Small intestine (tissue), 7 donors: Measurements from ENCODE around the gene TRRAP. TPM values are rescaled to one million over a fixed set of nuclear protein-coding genes. Genes with fewer than 3 reads are reported as not detected.

ENCODE experiments used
- DNase-seq, 2 donors: peaks; one replicate each; pipeline versions ENCODE4 v3.0.0 to v3.0.0-alpha.2; 2013
- FAIRE-seq: peaks from 2 replicates; lab custom pipeline; 2012; peaks lifted over from hg19 to GRCh38; lab: Jason Lieb, UNC
- H3K27ac ChIP-seq, 3 donors: one replicate each; pipeline ENCODE4 v1.5.1; 2013; ENCODE audit warnings: low read length in 2 of 3, mild to moderate bottlenecking in 2 of 3, control low read depth in 1 of 3, inconsistent platforms in 1 of 3, low read depth in 1 of 3, moderate library complexity in 1 of 3
- H3K27me3 ChIP-seq, 3 donors: one replicate each; pipeline ENCODE4 v1.6.1; 2013; ENCODE audit warnings: low read length in 3 of 3, inconsistent platforms in 1 of 3; ENCODE audit not compliant: control insufficient read depth in 3 of 3, insufficient read depth in 3 of 3
- H3K36me3 ChIP-seq, 3 donors: one replicate each; pipeline ENCODE4 v1.6.1; 2013; ENCODE audit warnings: low read length in 3 of 3, inconsistent platforms in 1 of 3, low read depth in 1 of 3, mild to moderate bottlenecking in 1 of 3, moderate library complexity in 1 of 3; ENCODE audit not compliant: control insufficient read depth in 3 of 3, insufficient read depth in 2 of 3
- H3K4me1 ChIP-seq, 3 donors: one replicate each; pipeline ENCODE4 v1.6.1; 2013; ENCODE audit warnings: low read length in 2 of 3, inconsistent platforms in 1 of 3, low read depth in 1 of 3, mild to moderate bottlenecking in 1 of 3, moderate library complexity in 1 of 3; ENCODE audit not compliant: control insufficient read depth in 3 of 3, insufficient read depth in 2 of 3
- H3K4me3 ChIP-seq, 3 donors: one replicate each; pipeline ENCODE4 v1.5.1; 2013; ENCODE audit warnings: low read length in 3 of 3, control low read depth in 1 of 3, inconsistent platforms in 1 of 3, low read depth in 1 of 3, mild to moderate bottlenecking in 1 of 3, moderate library complexity in 1 of 3
- H3K9me3 ChIP-seq, 2 donors: one replicate each; pipeline ENCODE4 v1.6.1; 2013; ENCODE audit warnings: low read depth in 1 of 2, low read length in 1 of 2; ENCODE audit not compliant: control insufficient read depth in 2 of 2, insufficient read depth in 1 of 2
- WGBS, 3 donors: extraction: QIAGEN DNeasy Blood & Tissue Kit; methylation state at CpG; one replicate each; pipeline ENCODE4 v1.1.7; 2013; 5-methylcytosine and 5-hydroxymethylcytosine counted together
- polyA plus RNA-seq, 4 donors: library from polyadenylated mRNA; stranded (reverse) in 3 of 4; unstranded in 1 of 4; fragments of 200-250 nt in 3 of 4; fragments of 120-200 nt in 1 of 4; gene quantifications; one replicate each; pipeline versions ENCODE4 v1.2.1 to v1.2.3, GENCODE V29; 2013
- donor health status: healthy with polysubstance abuse.
- donor health status: control.
- donor health status: control.
- donor health status: Bipolar disorder and iron deficiency.
- donor health status: healthy.

The TRRAP gene
- polyA plus RNA-seq, 4 donors = 5.4 to 26.0 (median 10.1) TPM

DNA sequence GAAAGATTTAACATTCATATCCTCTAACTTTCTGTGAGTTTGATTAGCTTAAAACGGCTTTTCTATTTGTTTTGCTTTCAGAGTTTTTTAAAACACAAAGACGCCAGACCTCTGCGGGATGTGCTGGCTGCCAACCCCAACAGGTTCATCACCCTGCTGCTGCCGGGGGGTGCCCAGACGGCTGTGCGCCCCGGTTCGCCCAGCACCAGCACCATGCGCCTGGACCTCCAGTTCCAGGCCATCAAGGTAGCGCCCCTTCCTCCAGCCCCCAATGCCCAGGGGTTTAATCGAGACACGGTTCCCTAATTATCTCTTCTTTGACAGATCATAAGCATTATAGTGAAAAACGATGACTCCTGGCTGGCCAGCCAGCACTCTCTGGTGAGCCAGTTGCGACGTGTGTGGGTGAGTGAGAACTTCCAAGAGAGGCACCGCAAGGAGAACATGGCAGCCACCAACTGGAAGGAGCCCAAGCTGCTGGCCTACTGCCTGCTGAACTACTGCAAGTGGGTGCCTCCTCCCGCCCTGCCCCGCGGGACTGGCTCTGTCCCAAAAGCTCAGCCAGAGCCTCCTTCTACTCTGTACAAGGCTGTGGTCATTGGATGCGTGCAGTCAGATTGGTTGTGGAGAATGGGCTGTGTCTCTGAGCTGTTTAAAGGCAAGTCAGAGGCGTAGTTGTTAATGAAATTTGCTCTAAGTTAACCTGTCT lies 71.2 kb downstream of the TRRAP start:
- WGBS, 3 donors = 96 to 97% (median 97%) methylated on average over 21 of the region's 21 CpGs
- Histone ChIP-seq H3K9me3 (no peaks in the 10 kb centered on the region), H3K4me1 (no peaks in the 10 kb centered on the region), H3K27me3 (no peaks in the 10 kb centered on the region), H3K27ac (no peak overlapping the region), H3K36me3 (peaks cover 27 to 75% (median 37%) of the 10 kb centered on the region in 3 donors), H3K4me3 (no peak overlapping the region)
- FAIRE-seq (no peak), DNase-seq (no peak)

DNA sequence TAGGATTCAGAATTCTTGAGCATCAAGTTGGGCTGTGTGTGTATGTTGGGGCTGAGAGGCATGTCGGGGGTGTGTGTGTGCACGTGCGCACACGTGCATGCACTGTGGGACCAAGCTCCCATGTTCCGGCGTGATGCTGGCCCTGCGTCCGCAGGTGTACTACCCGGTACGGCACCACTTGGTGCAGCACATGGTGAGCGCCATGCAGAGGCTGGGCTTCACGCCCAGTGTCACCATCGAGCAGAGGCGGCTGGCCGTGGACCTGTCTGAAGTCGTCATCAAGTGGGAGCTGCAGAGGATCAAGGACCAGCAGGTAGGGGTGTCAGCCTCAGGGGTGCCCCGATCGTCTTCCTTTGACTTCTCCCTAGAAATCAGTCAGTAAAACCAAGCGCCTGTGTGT lies 77.7 kb downstream of the TRRAP start:
- no peak overlapping the region for H3K4me3 ChIP-seq
- H3K4me1 ChIP-seq = no peaks in the 10 kb centered on the region
- no peak for DNase-seq
- no peaks in the 10 kb centered on the region for H3K27me3 ChIP-seq
- no peak overlapping the region for H3K27ac ChIP-seq
- 96 to 97% (median 96%) methylated on average over 19 of the region's 19 CpGs for WGBS, 3 donors
- FAIRE-seq = no peak
- no peaks in the 10 kb centered on the region for H3K9me3 ChIP-seq
- peaks cover 28 to 74% (median 30%) of the 10 kb centered on the region in 3 donors for H3K36me3 ChIP-seq

DNA sequence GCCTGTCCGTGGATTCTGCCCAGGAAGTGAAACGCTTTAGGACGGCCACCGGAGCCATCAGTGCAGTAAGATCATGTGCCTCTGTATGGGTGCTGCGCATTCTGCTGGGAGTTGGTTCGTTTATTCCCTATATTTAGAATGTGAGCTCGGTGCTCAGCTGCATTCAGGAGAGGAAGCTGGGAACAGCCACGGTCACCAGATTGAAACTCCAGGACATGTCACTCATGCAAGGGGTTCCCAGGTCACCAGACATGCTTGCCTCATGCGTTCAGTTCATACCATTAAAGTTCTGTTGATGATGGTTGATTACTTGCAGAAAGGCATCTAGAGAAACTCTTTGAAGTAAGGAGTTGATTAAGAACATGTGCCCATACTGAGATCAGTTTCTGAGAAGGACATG lies 78.1 kb downstream of the TRRAP start:
- 88 to 94% (median 93%) methylated on average over 9 of the region's 9 CpGs for WGBS, 3 donors
- H3K4me1 ChIP-seq = no peaks in the 10 kb centered on the region
- FAIRE-seq = no peak

DNA sequence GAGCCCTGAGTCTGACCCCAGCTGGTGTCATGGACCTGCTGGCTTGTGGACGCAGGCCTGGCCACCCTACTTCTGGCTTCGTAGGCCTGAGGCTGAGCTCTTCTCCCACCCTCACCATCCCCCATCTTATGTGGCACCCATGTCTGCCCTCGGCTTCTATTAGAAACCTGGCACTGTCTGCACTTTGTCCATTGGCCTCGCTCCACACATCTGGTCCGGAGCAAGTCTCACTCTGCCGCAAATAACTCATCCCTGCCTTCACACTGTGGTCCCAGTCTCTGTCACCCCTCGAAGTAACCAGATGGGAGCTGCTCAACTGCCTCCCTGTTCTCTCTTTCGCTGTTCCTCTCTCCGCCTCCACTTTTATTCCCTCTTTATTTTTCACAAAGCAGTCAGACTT lies 78.6 kb downstream of the TRRAP start:
- WGBS, 3 donors = 91 to 97% (median 95%) methylated on average over 9 of the region's 9 CpGs
- H3K27ac ChIP-seq = no peak overlapping the region

More for the DNA sequence above, 78.1 kb downstream of the TRRAP start:
- DNase-seq = no peak
- no peaks in the 10 kb centered on the region for H3K9me3 ChIP-seq
- peaks cover 29 to 76% (median 30%) of the 10 kb centered on the region in 3 donors for H3K36me3 ChIP-seq
- H3K27ac ChIP-seq = no peak overlapping the region
- no peaks in the 10 kb centered on the region for H3K27me3 ChIP-seq
- no peak overlapping the region for H3K4me3 ChIP-seq

DNA sequence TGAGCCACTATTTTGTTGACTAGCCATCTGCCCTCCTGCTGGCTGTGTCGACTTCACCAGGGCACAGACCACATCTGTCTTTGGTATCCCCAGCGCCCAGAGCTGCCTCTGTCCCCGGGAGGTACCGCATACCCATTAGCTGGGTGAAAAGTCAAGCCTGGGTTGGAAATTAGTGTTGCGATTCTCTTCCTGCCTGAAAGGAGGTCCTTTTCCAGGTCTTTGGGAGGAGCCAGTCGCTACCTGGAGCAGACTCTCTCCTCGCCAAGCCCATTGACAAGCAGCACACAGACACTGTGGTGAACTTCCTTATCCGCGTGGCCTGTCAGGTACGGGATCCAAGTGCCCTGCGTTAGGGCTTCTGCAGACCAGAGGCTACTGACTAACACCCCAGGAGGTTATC lies 79.4 kb downstream of the TRRAP start:
- WGBS, 3 donors = 94 to 95% (median 94%) methylated on average over 11 of the region's 11 CpGs
- H3K36me3 ChIP-seq = peaks cover 31 to 79% (median 33%) of the 10 kb centered on the region in 3 donors
- no peak overlapping the region for H3K4me3 ChIP-seq
- DNase-seq (no peak), FAIRE-seq (no peak)
- H3K4me1 ChIP-seq = no peaks in the 10 kb centered on the region
- no peak overlapping the region for H3K27ac ChIP-seq
- H3K27me3 ChIP-seq = no peaks in the 10 kb centered on the region
- H3K9me3 ChIP-seq = no peaks in the 10 kb centered on the region

More for the DNA sequence above, 78.6 kb downstream of the TRRAP start:
- Histone ChIP-seq H3K4me1 (no peaks in the 10 kb centered on the region), H3K27me3 (no peaks in the 10 kb centered on the region), H3K9me3 (no peaks in the 10 kb centered on the region), H3K4me3 (no peak overlapping the region), H3K36me3 (peaks cover 27 to 74% (median 30%) of the 10 kb centered on the region in 3 donors)
- no peak for FAIRE-seq
- no peak for DNase-seq

DNA sequence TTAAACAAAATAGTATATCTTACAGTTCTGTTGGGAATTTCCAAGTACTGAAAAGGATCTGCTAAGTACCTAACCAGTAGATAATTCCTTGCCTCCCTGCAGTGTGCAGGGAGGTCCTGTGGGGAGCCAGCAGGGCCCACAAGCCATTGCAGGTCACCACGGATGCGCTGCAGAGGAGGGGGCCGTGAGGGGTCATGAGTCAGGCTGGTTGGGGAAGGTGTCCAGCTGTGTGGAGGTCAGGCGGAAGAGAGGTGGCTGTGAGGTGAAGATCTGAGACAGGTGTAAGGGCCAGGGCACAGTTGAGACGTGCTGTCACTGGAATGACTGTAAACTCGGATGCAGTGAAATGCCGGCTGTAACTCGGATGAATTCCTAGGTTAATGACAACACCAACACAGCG lies 80.6 kb downstream of the TRRAP start:
- Histone ChIP-seq H3K9me3 (no peaks in the 10 kb centered on the region), H3K4me3 (no peak overlapping the region), H3K27ac (no peak overlapping the region), H3K27me3 (no peaks in the 10 kb centered on the region), H3K36me3 (peaks cover 29 to 74% (median 34%) of the 10 kb centered on the region in 3 donors), H3K4me1 (no peaks in the 10 kb centered on the region)
- FAIRE-seq = no peak
- 92 to 95% (median 93%) methylated on average over 9 of the region's 9 CpGs for whole genome bisulfite sequencing, 3 donors
- no peak for DNase-seq

DNA sequence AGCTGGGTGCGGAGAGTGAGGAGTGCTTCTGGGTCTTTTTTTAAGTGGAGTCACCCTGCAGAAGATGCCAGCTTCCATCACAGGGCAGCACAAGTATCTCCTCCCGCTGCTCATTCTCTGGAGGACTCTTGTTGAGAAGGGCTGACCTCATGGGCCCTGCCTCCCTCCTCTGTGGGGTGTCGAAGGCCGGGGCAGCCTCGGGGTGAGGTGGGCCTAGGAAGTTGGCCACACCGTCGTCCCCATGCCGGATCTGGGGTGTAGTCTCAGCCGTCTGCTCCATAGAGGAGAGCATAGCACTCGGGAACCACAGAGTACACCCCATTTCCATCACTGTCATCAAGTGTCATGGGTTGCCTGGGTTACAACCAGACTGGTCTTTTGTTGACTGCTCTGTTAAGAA lies 85.0 kb downstream of the TRRAP start:
- Histone ChIP-seq H3K27me3 (no peaks in the 10 kb centered on the region), H3K27ac (no peak overlapping the region), H3K9me3 (no peaks in the 10 kb centered on the region), H3K4me3 (no peak overlapping the region), H3K36me3 (peaks cover 14 to 68% (median 19%) of the 10 kb centered on the region in 3 donors), H3K4me1 (peaks cover 0 to 2% (median 0%) of the 10 kb centered on the region in 3 donors)
- 92 to 95% (median 94%) methylated on average over 10 of the region's 10 CpGs for WGBS, 3 donors
- DNase-seq = no peak
- no peak for FAIRE-seq

DNA sequence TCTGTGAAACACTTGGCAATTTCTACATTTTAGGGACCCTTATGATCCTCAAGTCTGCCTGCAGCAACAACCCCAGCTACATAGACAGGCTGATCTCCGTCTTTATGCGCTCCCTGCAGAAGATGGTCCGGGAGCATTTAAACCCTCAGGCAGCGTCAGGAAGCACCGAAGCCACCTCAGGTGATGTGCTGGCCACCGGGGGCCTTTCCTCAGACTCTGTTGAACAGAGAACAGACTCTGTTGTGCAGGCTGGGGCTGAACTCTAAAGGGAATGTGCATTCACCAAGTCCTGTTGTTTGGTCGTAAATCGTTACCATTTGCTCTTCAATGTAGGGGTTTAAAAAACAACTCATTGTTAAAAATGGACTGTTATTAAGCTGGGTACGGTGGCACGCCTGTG lies 86.3 kb downstream of the TRRAP start:
- WGBS, 3 donors = 96 to 97% (median 96%) methylated on average over 10 of the region's 10 CpGs
- FAIRE-seq = no peak
- peaks cover 0 to 3% (median 0%) of the 10 kb centered on the region in 3 donors for H3K4me1 ChIP-seq
- no peaks in the 10 kb centered on the region for H3K9me3 ChIP-seq
- H3K27ac ChIP-seq = no peak overlapping the region
- H3K27me3 ChIP-seq = no peaks in the 10 kb centered on the region
- no peak overlapping the region for H3K4me3 ChIP-seq
- peaks cover 12 to 71% (median 20%) of the 10 kb centered on the region in 3 donors for H3K36me3 ChIP-seq
- DNase-seq = no peak
